Uterus (tissue), 2 donors: ENCODE results near the gene CHRNA4.

Experiments used
- CTCF ChIP-seq, 4 experiments: fragments of 200-600 bp in 2 of 4; fragments of 450-650 bp in 2 of 4; sonication (generic) in 2 of 4; IDR thresholded peaks; one replicate each; pipeline ENCODE4 v1.5.1; 2016 to 2019; ENCODE audit warnings: antibody characterized with exemption in 4 of 4, mild to moderate bottlenecking in 2 of 4, moderate library complexity in 1 of 4
- POLR2A ChIP-seq, 2 donors: fragments of 450-650 bp; IDR thresholded peaks; one replicate each; pipeline ENCODE4 v1.6.1; 2016; ENCODE audit warnings: antibody characterized with exemption in 2 of 2, mild to moderate bottlenecking in 1 of 2, moderate library complexity in 1 of 2

GRCh38 chr20:63407928-63408683 lies 47.0 kb upstream of the CHRNA4 start:
- TF ChIP-seq CTCF (IDR thresholded peaks at IDR 0.05) (no peak), POLR2A (IDR thresholded peaks at IDR 0.05) (no peak)
